ENCODE results near the gene COL27A1.

The COL27A1 gene

DNA sequence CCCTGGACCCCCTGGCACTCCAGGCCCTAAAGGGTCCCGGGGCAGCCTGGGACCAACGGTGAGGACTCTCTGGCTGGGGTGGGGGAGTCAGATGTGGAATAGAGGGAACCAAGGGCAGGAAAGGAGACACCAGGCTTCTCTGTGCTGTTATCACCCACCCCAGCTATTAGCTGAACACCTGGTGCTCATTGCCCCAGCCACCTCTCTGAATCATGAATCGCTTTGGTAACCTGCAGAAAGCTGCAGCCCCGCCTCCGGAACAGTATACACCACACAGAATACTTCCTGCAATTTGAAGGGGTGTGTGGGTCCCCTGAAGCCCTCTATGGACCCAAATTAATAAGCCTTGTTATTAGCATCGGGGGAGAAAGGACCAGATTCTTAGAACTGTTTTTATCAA lies 127.2 kb downstream of the COL27A1 start:
- H3K9me3 ChIP-seq (ENCODE audit: control insufficient read depth, insufficient read depth, low read depth, low read length), result no peaks in the 10 kb centered on the region
- no peaks in the 10 kb centered on the region for H3K4me1 ChIP-seq (ENCODE audit: control insufficient read depth, insufficient read depth, low read length)
- no peak overlapping the region for H3K27ac ChIP-seq (ENCODE audit: extremely low read depth, low read depth, low read length)
- H3K36me3 ChIP-seq (ENCODE audit: control insufficient read depth in 2 of 2, insufficient read depth in 1 of 2, low read length in 2 of 2), result peaks cover 0 to 5% of the 10 kb centered on the region in 2 experiments; a peak in 1 of 3 replicates
- no peak for TF ChIP-seq ZNF560 (tag by site-specific recombination; IDR thresholded peaks at IDR 0.05; ENCODE audit: borderline replicate concordance)
- TF ChIP-seq ZNF837 (tag by site-specific recombination; IDR thresholded peaks at IDR 0.05), result no peak
- no peak for TF ChIP-seq ZNF473 (tag by site-specific recombination; IDR thresholded peaks at IDR 0.05)
- TF ChIP-seq GLI2 (tag by site-specific recombination; IDR thresholded peaks at IDR 0.05; ENCODE audit: borderline replicate concordance, low read depth), result no peak
- no peak for TF ChIP-seq ZNF239 (tag by site-specific recombination; IDR thresholded peaks at IDR 0.05)
- TF ChIP-seq, protein P1, sequence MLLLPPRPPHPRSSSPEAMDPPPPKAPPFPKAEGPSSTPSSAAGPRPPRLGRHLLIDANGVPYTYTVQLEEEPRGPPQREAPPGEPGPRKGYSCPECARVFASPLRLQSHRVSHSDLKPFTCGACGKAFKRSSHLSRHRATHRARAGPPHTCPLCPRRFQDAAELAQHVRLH (tag by site-specific recombination; IDR thresholded peaks at IDR 0.05), result no peak
- TF ChIP-seq ZNF114 (tag by site-specific recombination; IDR thresholded peaks at IDR 0.05), result no peak
- ChIA-PET CTCF (interaction anchor here (1.0 to 2.6 kb wide), 2 partner anchors 8 to 174 kb away, joined by 4 to 11 read pairs; no protein-coding TSS in a partner anchor), POLR2A (no interaction called here)
- H3K4me3 ChIP-seq (ENCODE audit: low read depth, low read length), result no peak overlapping the region

DNA sequence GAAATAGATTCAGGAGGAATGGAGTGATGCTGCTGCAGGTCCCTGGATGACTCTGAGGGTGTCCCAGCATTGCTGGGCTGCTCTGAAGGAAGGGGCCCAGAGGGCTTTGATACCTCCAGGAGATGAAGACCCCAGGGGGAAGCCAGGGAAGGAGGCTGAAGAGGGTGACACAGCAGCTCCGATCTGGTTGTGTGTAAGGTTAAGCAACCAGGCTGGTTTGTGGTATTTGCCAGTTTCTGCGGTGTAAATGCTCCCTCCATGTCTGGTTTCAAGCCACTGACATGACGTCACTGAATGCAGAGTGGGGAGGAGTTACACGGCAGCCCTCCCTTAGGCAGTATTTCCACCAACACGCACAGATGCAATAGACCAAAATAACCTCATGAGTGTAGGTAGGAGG lies 127.6 kb downstream of the COL27A1 start:
- Histone ChIP-seq H3K4me1 (ENCODE audit: control insufficient read depth, insufficient read depth, low read length) (no peaks in the 10 kb centered on the region), H3K36me3 (ENCODE audit: control insufficient read depth in 2 of 2, insufficient read depth in 1 of 2, low read length in 2 of 2) (peaks cover 0 to 5% of the 10 kb centered on the region in 2 experiments; a peak in 1 of 3 replicates), H3K9me3 (ENCODE audit: control insufficient read depth, insufficient read depth, low read depth, low read length) (no peaks in the 10 kb centered on the region), H3K27ac (ENCODE audit: extremely low read depth, low read depth, low read length) (no peak overlapping the region), H3K4me3 (ENCODE audit: low read depth, low read length) (no peak overlapping the region)
- ChIA-PET CTCF (interaction anchor here (1.0 to 2.6 kb wide), 2 partner anchors 8 to 175 kb away, joined by 4 to 11 read pairs; no protein-coding TSS in a partner anchor), POLR2A (no interaction called here)
- TF ChIP-seq ZFP69B (tag by site-specific recombination; IDR thresholded peaks at IDR 0.05) (no peak), SP2 (tag by site-specific recombination; IDR thresholded peaks at IDR 0.05) (no peak), ZBTB21 (tag by site-specific recombination; IDR thresholded peaks at IDR 0.05) (peak; percentile 75), ZNF530 (tag by site-specific recombination; IDR thresholded peaks at IDR 0.05; ENCODE audit: low read depth) (no peak), ZNF394 (tag by site-specific recombination; IDR thresholded peaks at IDR 0.05; ENCODE audit: borderline replicate concordance) (no peak), ZNF664 (tag by site-specific recombination; IDR thresholded peaks at IDR 0.05) (no peak), ZNF621 (tag by site-specific recombination; IDR thresholded peaks at IDR 0.05) (no peak), MEIS1 (CRISPR knock-in tag; IDR thresholded peaks at IDR 0.05; ENCODE audit: borderline replicate concordance) (no peak), ZNF266 (tag by site-specific recombination; IDR thresholded peaks at IDR 0.05; ENCODE audit: low read depth) (no peak), ZNF311 (tag by site-specific recombination; IDR thresholded peaks at IDR 0.05; ENCODE audit: borderline replicate concordance) (no peak), EGR2 (tag by site-specific recombination; IDR thresholded peaks at IDR 0.05; ENCODE audit: low read depth) (0 out of 2 replicates have a peak, but pooled peaks have one; percentile 3), ZNF174 (tag by site-specific recombination; IDR thresholded peaks at IDR 0.05) (no peak), ZNF169 (tag by site-specific recombination; IDR thresholded peaks at IDR 0.05) (no peak), ZNF366 (tag by site-specific recombination; conservative IDR thresholded peaks at IDR 0.05) (no peak), ZNF837 (tag by site-specific recombination; IDR thresholded peaks at IDR 0.05) (no peak), ZNF514 (tag by site-specific recombination; IDR thresholded peaks at IDR 0.05) (no peak), ZNF19 (tag by site-specific recombination; IDR thresholded peaks at IDR 0.05; ENCODE audit: low read depth) (no peak), ZNF473 (tag by site-specific recombination; IDR thresholded peaks at IDR 0.05) (no peak)
- TF ChIP-seq, protein P2, sequence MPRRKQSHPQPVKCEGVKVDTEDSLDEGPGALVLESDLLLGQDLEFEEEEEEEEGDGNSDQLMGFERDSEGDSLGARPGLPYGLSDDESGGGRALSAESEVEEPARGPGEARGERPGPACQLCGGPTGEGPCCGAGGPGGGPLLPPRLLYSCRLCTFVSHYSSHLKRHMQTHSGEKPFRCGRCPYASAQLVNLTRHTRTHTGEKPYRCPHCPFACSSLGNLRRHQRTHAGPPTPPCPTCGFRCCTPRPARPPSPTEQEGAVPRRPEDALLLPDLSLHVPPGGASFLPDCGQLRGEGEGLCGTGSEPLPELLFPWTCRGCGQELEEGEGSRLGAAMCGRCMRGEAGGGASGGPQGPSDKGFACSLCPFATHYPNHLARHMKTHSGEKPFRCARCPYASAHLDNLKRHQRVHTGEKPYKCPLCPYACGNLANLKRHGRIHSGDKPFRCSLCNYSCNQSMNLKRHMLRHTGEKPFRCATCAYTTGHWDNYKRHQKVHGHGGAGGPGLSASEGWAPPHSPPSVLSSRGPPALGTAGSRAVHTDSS (tag by site-specific recombination; IDR thresholded peaks at IDR 0.05), result no peak
- TF ChIP-seq, protein P3, sequence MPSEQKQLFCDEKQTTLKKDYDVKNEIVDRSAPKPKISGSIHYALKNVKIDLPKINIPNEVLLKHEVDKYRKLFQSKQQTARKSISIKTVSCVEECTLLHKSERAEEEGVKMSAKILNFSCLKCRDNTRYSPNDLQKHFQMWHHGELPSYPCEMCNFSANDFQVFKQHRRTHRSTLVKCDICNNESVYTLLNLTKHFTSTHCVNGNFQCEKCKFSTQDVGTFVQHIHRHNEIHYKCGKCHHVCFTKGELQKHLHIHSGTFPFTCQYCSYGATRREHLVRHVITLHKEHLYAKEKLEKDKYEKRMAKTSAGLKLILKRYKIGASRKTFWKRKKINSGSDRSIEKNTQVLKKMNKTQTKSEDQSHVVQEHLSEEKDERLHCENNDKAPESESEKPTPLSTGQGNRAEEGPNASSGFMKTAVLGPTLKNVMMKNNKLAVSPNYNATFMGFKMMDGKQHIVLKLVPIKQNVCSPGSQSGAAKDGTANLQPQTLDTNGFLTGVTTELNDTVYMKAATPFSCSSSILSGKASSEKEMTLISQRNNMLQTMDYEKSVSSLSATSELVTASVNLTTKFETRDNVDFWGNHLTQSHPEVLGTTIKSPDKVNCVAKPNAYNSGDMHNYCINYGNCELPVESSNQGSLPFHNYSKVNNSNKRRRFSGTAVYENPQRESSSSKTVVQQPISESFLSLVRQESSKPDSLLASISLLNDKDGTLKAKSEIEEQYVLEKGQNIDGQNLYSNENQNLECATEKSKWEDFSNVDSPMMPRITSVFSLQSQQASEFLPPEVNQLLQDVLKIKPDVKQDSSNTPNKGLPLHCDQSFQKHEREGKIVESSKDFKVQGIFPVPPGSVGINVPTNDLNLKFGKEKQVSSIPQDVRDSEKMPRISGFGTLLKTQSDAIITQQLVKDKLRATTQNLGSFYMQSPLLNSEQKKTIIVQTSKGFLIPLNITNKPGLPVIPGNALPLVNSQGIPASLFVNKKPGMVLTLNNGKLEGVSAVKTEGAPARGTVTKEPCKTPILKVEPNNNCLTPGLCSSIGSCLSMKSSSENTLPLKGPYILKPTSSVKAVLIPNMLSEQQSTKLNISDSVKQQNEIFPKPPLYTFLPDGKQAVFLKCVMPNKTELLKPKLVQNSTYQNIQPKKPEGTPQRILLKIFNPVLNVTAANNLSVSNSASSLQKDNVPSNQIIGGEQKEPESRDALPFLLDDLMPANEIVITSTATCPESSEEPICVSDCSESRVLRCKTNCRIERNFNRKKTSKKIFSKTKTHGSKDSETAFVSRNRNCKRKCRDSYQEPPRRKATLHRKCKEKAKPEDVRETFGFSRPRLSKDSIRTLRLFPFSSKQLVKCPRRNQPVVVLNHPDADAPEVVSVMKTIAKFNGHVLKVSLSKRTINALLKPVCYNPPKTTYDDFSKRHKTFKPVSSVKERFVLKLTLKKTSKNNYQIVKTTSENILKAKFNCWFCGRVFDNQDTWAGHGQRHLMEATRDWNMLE (tag by site-specific recombination; conservative IDR thresholded peaks at IDR 0.05; ENCODE audit: low read depth), result no peak
- TF ChIP-seq, protein P4, sequence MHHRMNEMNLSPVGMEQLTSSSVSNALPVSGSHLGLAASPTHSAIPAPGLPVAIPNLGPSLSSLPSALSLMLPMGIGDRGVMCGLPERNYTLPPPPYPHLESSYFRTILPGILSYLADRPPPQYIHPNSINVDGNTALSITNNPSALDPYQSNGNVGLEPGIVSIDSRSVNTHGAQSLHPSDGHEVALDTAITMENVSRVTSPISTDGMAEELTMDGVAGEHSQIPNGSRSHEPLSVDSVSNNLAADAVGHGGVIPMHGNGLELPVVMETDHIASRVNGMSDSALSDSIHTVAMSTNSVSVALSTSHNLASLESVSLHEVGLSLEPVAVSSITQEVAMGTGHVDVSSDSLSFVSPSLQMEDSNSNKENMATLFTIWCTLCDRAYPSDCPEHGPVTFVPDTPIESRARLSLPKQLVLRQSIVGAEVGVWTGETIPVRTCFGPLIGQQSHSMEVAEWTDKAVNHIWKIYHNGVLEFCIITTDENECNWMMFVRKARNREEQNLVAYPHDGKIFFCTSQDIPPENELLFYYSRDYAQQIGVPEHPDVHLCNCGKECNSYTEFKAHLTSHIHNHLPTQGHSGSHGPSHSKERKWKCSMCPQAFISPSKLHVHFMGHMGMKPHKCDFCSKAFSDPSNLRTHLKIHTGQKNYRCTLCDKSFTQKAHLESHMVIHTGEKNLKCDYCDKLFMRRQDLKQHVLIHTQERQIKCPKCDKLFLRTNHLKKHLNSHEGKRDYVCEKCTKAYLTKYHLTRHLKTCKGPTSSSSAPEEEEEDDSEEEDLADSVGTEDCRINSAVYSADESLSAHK (tag by site-specific recombination; IDR thresholded peaks at IDR 0.05), result no peak

Data from HEK293 (cell line).